K562 (cell line): ENCODE measurements around the gene RAI1.
A peak's percentile ranks its signal among the peaks of the same experiment; 100 is the strongest.

Experiments
- EZH2 ChIP-seq: IDR thresholded peaks from 2 replicates; pipeline ENCODE4 v1.6.1; 2012; ENCODE audit warnings: low read depth, mild to moderate bottlenecking, inconsistent platforms, low read length, borderline replicate concordance
- MAZ ChIP-seq, 2 experiments: fragments of 450-650 bp in 1 of 2; sonication (generic) in 1 of 2; formaldehyde crosslinking; IDR thresholded peaks in 1 of 2; conservative IDR thresholded peaks in 1 of 2; 2 replicates each; pipeline versions ENCODE4 v1.4.0 to v1.5.0; 2020; ENCODE audit warnings: mild to moderate bottlenecking in 1 of 2, missing genetic modification reagents in 1 of 2

DNA sequence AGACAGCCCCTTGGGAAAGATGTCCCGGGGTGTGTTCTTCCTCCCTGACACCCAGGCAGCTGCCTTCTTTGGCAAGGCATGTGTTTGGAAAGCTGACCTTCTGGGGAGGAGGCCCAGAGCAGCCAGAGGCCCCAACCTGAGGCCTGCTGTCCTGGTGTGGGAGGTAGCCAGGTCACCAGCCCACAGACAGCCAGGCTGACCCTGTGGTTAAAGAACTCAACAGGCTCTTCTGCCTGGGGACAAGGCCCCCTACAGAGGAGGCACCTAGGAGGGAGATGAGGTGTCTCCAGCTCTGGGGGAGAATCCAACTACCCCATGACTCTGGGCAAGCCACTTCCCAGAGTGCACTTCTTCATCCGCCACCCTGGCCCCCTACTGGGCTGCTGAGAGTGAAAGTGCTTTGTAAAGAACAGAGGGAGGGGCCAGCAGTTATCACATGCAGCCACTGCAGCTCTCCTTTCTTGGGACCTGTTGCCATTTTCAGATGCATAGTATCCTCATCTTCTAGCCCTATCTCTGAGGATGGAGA is 168.7 kb downstream of the RAI1 start:
- TF ChIP-seq MAZ (CRISPR knock-in tag; conservative IDR thresholded peaks at IDR 0.05 in 1 of 2, IDR thresholded peaks at IDR 0.05 in 1 of 2) (peak; percentile 90 to 92), EZH2 (no peak)
